SK-N-SH (cell line): ENCODE data around the gene PPP1R9A. TPM values are rescaled to one million over a fixed set of nuclear protein-coding genes. Genes with fewer than 3 reads are reported as not detected.

Source experiments
- CTCF ChIA-PET: fragments of 300-600, 350-600 bp; formaldehyde crosslinking; extraction: SDS; loops from one replicate; lab custom pipeline; 2021; lab: Yijun Ruan, JAX
- POLR2A ChIA-PET: fragments of 350-600 bp; sonication (Branson Sonifier 250); formaldehyde crosslinking; extraction: SDS; loops from one replicate; lab custom pipeline; 2020; ENCODE audit warnings: antibody characterized with exemption, inconsistent platforms; lab: Yijun Ruan, JAX
- DNase-seq: peaks from one replicate; pipeline ENCODE4 v3.0.0; 2012
- H2AFZ ChIP-seq: fragments of 200-600 bp; sonication (generic); 2 replicates; pipeline ENCODE4 v1.8.1; 2016; ENCODE audit warnings: antibody characterized with exemption, mild to moderate bottlenecking, low read depth
- H3F3A ChIP-seq: fragments of 200-600 bp; sonication (generic); replicated peaks from 2 replicates; pipeline ENCODE3; 2016; ENCODE audit warnings: antibody characterized with exemption, mild to moderate bottlenecking; ENCODE audit not compliant: insufficient read depth
- H3K27ac ChIP-seq, 2 experiments: fragments of 200-500 bp in 1 of 2; fragments of 200-600 bp in 1 of 2; sonication (Bioruptor generic) in 1 of 2; sonication (generic), shearing (Covaris generic) in 1 of 2; 2 replicates each; pipeline versions ENCODE4 v1.5.1 to v1.6.1; 2014 to 2016; ENCODE audit warnings: low read depth in 2 of 2, inconsistent platforms in 1 of 2, low read length in 1 of 2, mild to moderate bottlenecking in 1 of 2, mixed read lengths in 1 of 2
- H3K27me3 ChIP-seq: fragments of 200-600 bp; sonication (generic), shearing (Covaris generic); 2 replicates; pipeline ENCODE4 v1.6.1; 2016; ENCODE audit warnings: mixed run types; ENCODE audit not compliant: insufficient read depth
- H3K36me3 ChIP-seq, 2 experiments: fragments of 200-500 bp in 1 of 2; fragments of 200-600 bp in 1 of 2; sonication (Bioruptor generic) in 1 of 2; sonication (generic) in 1 of 2; replicated peaks in 1 of 2; 2 replicates each; pipeline versions ENCODE3 to v1.5.1; 2014 to 2016; ENCODE audit warnings: low read length in 1 of 2, mild to moderate bottlenecking in 1 of 2; ENCODE audit not compliant: insufficient read depth in 2 of 2, control insufficient read depth in 1 of 2
- H3K4me1 ChIP-seq, 2 experiments: fragments of 200-500 bp in 1 of 2; fragments of 200-600 bp in 1 of 2; sonication (Bioruptor generic) in 1 of 2; sonication (generic), shearing (Covaris generic) in 1 of 2; 2 replicates each; pipeline versions ENCODE4 v1.5.1 to v1.6.1; 2014 to 2016; ENCODE audit warnings: low read depth in 1 of 2, low read length in 1 of 2, mixed run types in 1 of 2; ENCODE audit not compliant: insufficient read depth in 2 of 2, control insufficient read depth in 1 of 2
- H3K4me2 ChIP-seq: fragments of 200-600 bp; sonication (generic), shearing (Covaris generic); 2 replicates; pipeline ENCODE4 v1.6.1; 2017; ENCODE audit warnings: mixed run types
- H3K4me3 ChIP-seq, 2 experiments: fragments of 200-500 bp in 1 of 2; fragments of 200-600 bp in 1 of 2; sonication (Bioruptor generic) in 1 of 2; sonication (generic), shearing (Covaris generic) in 1 of 2; 2 replicates each; pipeline versions ENCODE4 v1.5.1 to v1.8.1; 2014 to 2016; ENCODE audit warnings: low read depth in 2 of 2, inconsistent platforms in 1 of 2, low read length in 1 of 2, mild to moderate bottlenecking in 1 of 2, mixed read lengths in 1 of 2, moderate library complexity in 1 of 2
- H3K79me2 ChIP-seq: fragments of 200-600 bp; sonication (generic); 2 replicates; pipeline ENCODE4 v1.8.1; 2017; ENCODE audit warnings: mild to moderate bottlenecking; ENCODE audit not compliant: insufficient read depth
- H3K9ac ChIP-seq: fragments of 200-600 bp; sonication (generic); 2 replicates; pipeline ENCODE4 v1.6.1; 2017; ENCODE audit warnings: mixed run types
- H3K9me2 ChIP-seq: fragments of 200-600 bp; sonication (generic); 2 replicates; pipeline ENCODE4 v1.6.1; 2017; ENCODE audit warnings: mixed run types
- H3K9me3 ChIP-seq: fragments of 200-600 bp; sonication (generic); 2 replicates; pipeline ENCODE4 v1.6.1; 2017; ENCODE audit warnings: mixed run types, mild to moderate bottlenecking, moderate library complexity
- H4K20me1 ChIP-seq: fragments of 200-600 bp; sonication (generic); 2 replicates; pipeline ENCODE4 v1.6.1; 2017; ENCODE audit warnings: mild to moderate bottlenecking, mixed run types; ENCODE audit not compliant: insufficient read depth
- CHD2 ChIP-seq: fragments of 150-350 bp; IDR thresholded peaks from 2 replicates; pipeline ENCODE4 v1.6.1; 2018; ENCODE audit warnings: low read length; ENCODE audit not compliant: partially characterized antibody
- EP300 ChIP-seq, 2 experiments: IDR thresholded peaks; 2 replicates each; pipeline versions ENCODE4 v1.4.0 to v1.6.1; 2012; ENCODE audit warnings: borderline replicate concordance in 1 of 2, low read depth in 1 of 2, low read length in 1 of 2
- EZH2phosphoT487 ChIP-seq: fragments of 200-600 bp; sonication (generic); IDR thresholded peaks from 2 replicates; pipeline ENCODE4 v1.6.1; 2017; ENCODE audit warnings: low read depth, mixed run types, mild to moderate bottlenecking, antibody characterized with exemption, moderate library complexity, borderline replicate concordance
- FOSL2 ChIP-seq: IDR thresholded peaks from 2 replicates; pipeline ENCODE4 v1.4.0; 2012; ENCODE audit warnings: low read depth, mild to moderate bottlenecking, moderate library complexity, borderline replicate concordance
- FOXM1 ChIP-seq: IDR thresholded peaks from 2 replicates; pipeline ENCODE4 v1.4.0; 2012; ENCODE audit warnings: low read depth, mild to moderate bottlenecking
- MEF2A ChIP-seq: IDR thresholded peaks from 2 replicates; pipeline ENCODE4 v1.4.0; 2012; ENCODE audit warnings: low read depth, borderline replicate concordance
- MXI1 ChIP-seq: IDR thresholded peaks from 2 replicates; pipeline ENCODE4 v1.6.1; 2012; ENCODE audit warnings: mild to moderate bottlenecking, low read depth, low read length, improper control_type of control experiment
- RCOR1 ChIP-seq: fragments of 150-350 bp; IDR thresholded peaks from 2 replicates; pipeline ENCODE4 v1.6.1; 2017; ENCODE audit warnings: antibody characterized with exemption, low read length
- REST ChIP-seq: IDR thresholded peaks from 2 replicates; pipeline ENCODE4 v1.6.1; 2012; ENCODE audit warnings: mild to moderate bottlenecking, low read depth, low read length, moderate library complexity
- RFX5 ChIP-seq: IDR thresholded peaks from 2 replicates; pipeline ENCODE4 v1.6.1; 2012; ENCODE audit warnings: mild to moderate bottlenecking, improper control_type of control experiment, low read length
- RXRA ChIP-seq: IDR thresholded peaks from 2 replicates; pipeline ENCODE4 v1.4.0; 2012; ENCODE audit warnings: low read depth, mild to moderate bottlenecking, borderline replicate concordance
- TCF12 ChIP-seq: IDR thresholded peaks from 2 replicates; pipeline ENCODE4 v1.4.0; 2012
- YY1 ChIP-seq: IDR thresholded peaks from 2 replicates; pipeline ENCODE4 v1.4.0; 2012; ENCODE audit warnings: low read depth, mild to moderate bottlenecking
- WGBS: methylation state at CpG from one replicate; pipeline ENCODE4 v1.1.6; 2017; ENCODE audit warnings: low lambda C conversion rate; 5-methylcytosine and 5-hydroxymethylcytosine counted together
- polyA plus RNA-seq, 3 experiments: library from polyadenylated mRNA; depleted of rRNA; stranded (reverse); fragments of >200 nt; gene quantifications; 2 replicates each; pipeline ENCODE4 v1.2.3, GENCODE V29; 2012
- TF ChIP-seq, protein P1 (sequence below): fragments of 150-350 bp; IDR thresholded peaks from 2 replicates; pipeline ENCODE4 v1.6.1; 2017; ENCODE audit warnings: antibody characterized with exemption, low read length, low read depth, borderline replicate concordance
- TF ChIP-seq, protein P2 (sequence below): IDR thresholded peaks from 2 replicates; pipeline ENCODE4 v1.4.0; 2012; ENCODE audit warnings: low read depth
- TF ChIP-seq, protein P3 (sequence below): IDR thresholded peaks from 2 replicates; pipeline ENCODE4; 2012

The PPP1R9A gene
- polyA plus RNA-seq, 1 of the 3 experiments (the other 2 are of a cell fraction), result 0.30 TPM

- Histone ChIP-seq H3K79me2 (no peaks in the 10 kb centered on the region), H3K9ac (no peak overlapping the region), H3K36me3 (no peaks in the 10 kb centered on the region), H3K27ac (no peak overlapping the region), H3K9me2 (no peaks in the 10 kb centered on the region), H3K4me1 (no peaks in the 10 kb centered on the region), H3F3A (no peaks in the 10 kb centered on the region), H2AFZ (no peak overlapping the region), H3K4me3 (no peak overlapping the region), H4K20me1 (no peaks in the 10 kb centered on the region), H3K4me2 (no peak overlapping the region), H3K27me3 (no peaks in the 10 kb centered on the region), H3K9me3 (no peaks in the 10 kb centered on the region)
- WGBS, result 60% methylated on average over 8 of the region's 8 CpGs
- no peak for DNase-seq
- POLR2A ChIA-PET, result no interaction called here
- no peak for TF ChIP-seq REST
- TF ChIP-seq YY1, result no peak
- TF ChIP-seq, protein P1, sequence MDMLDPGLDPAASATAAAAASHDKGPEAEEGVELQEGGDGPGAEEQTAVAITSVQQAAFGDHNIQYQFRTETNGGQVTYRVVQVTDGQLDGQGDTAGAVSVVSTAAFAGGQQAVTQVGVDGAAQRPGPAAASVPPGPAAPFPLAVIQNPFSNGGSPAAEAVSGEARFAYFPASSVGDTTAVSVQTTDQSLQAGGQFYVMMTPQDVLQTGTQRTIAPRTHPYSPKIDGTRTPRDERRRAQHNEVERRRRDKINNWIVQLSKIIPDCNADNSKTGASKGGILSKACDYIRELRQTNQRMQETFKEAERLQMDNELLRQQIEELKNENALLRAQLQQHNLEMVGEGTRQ, result no peak
- no peak for TF ChIP-seq MEF2A
- no peak for TF ChIP-seq TCF12
- no peak for TF ChIP-seq FOXM1
- no peak for TF ChIP-seq MXI1
- TF ChIP-seq RXRA, result no peak
- TF ChIP-seq, protein P2, sequence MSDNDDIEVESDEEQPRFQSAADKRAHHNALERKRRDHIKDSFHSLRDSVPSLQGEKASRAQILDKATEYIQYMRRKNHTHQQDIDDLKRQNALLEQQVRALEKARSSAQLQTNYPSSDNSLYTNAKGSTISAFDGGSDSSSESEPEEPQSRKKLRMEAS, result no peak
- TF ChIP-seq RCOR1, result no peak
- CTCF ChIA-PET, result no interaction called here
These were observed 411.2 kb downstream of the PPP1R9A start for GRCh38 chr7:95318501-95319100.

GRCh38 chr7:95319570-95319969 is 412.2 kb downstream of the PPP1R9A start:
- no peak for DNase-seq
- H3K36me3 ChIP-seq, result no peaks in the 10 kb centered on the region
- POLR2A ChIA-PET, result no interaction called here
- no peak overlapping the region for H2AFZ ChIP-seq
- no peak for TF ChIP-seq RXRA
- TF ChIP-seq CHD2, result no peak
- TF ChIP-seq, protein P3, sequence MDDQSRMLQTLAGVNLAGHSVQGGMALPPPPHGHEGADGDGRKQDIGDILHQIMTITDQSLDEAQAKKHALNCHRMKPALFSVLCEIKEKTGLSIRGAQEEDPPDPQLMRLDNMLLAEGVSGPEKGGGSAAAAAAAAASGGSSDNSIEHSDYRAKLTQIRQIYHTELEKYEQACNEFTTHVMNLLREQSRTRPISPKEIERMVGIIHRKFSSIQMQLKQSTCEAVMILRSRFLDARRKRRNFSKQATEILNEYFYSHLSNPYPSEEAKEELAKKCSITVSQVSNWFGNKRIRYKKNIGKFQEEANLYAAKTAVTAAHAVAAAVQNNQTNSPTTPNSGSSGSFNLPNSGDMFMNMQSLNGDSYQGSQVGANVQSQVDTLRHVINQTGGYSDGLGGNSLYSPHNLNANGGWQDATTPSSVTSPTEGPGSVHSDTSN, result no peak
- no peak for TF ChIP-seq MEF2A
- TF ChIP-seq, protein P2, result no peak
- TF ChIP-seq EP300 (IDR thresholded peaks at IDR 0.05; ENCODE audit: borderline replicate concordance in 1 of 2, low read depth in 1 of 2, low read length in 1 of 2), result no peak
- TF ChIP-seq YY1, result no peak
- no peak for TF ChIP-seq FOSL2
- TF ChIP-seq MXI1, result no peak
- TF ChIP-seq RFX5, result no peak
- no peak for TF ChIP-seq EZH2phosphoT487
- H3K79me2 ChIP-seq, result no peaks in the 10 kb centered on the region
- no peaks in the 10 kb centered on the region for H3K9me2 ChIP-seq
- no peak overlapping the region for H3K27ac ChIP-seq
- H3K9me3 ChIP-seq, result no peaks in the 10 kb centered on the region
- no peaks in the 10 kb centered on the region for H3K27me3 ChIP-seq
- no peak overlapping the region for H3K9ac ChIP-seq
- CTCF ChIA-PET, result interaction anchor here (1.4 kb wide), 1 partner anchor 158 kb away, joined by 3 read pairs; no protein-coding TSS in a partner anchor
- 78% methylated on average over 1 of the region's 1 CpG for WGBS
- no peaks in the 10 kb centered on the region; a peak in 1 of 4 replicates for H3K4me1 ChIP-seq
- no peaks in the 10 kb centered on the region for H4K20me1 ChIP-seq
- no peak overlapping the region for H3K4me3 ChIP-seq
- H3F3A ChIP-seq, result no peaks in the 10 kb centered on the region
- no peak overlapping the region for H3K4me2 ChIP-seq
